GM04504 (cell line): ENCODE measurements around the gene CLBA1.
A peak's percentile ranks its signal among the peaks of the same experiment; 100 is the strongest.

Source experiments
- DNase-seq: peaks from one replicate; pipeline ENCODE4 v3.0.0-alpha.2; 2012; ENCODE audit warnings: low read depth

CLBA1 gene

GRCh38 chr14:104968541-104969401, 16.8 kb upstream of the CLBA1 start:
- no peak for DNase-seq

GRCh38 chr14:104969741-104970230, 15.8 kb upstream of the CLBA1 start:
- no peak for DNase-seq

GRCh38 chr14:104970231-104971068, 15.1 kb upstream of the CLBA1 start:
- peak; percentile 91 for DNase-seq

GRCh38 chr14:104971447-104972240, 13.9 kb upstream of the CLBA1 start:
- no peak for DNase-seq

GRCh38 chr14:104972301-104973134, 13.1 kb upstream of the CLBA1 start:
- DNase-seq: peak; percentile 67

- DNase-seq: peak; percentile 93
Measured at GRCh38 chr14:104973135-104973384, 12.5 kb upstream of the CLBA1 start.

GRCh38 chr14:104973385-104974145, 12.0 kb upstream of the CLBA1 start:
- peak; percentile 60 for DNase-seq

- DNase-seq: no peak
Measured at GRCh38 chr14:104974146-104974541, 11.4 kb upstream of the CLBA1 start.

GRCh38 chr14:104974665-104975390, 10.8 kb upstream of the CLBA1 start:
- no peak for DNase-seq

- DNase-seq: no peak
Measured at GRCh38 chr14:104975481-104976197, 9.9 kb upstream of the CLBA1 start.

- DNase-seq: no peak
Measured at GRCh38 chr14:104976198-104977007, 9.2 kb upstream of the CLBA1 start.

- no peak for DNase-seq
Measured at GRCh38 chr14:104977008-104977680, 8.4 kb upstream of the CLBA1 start.

GRCh38 chr14:104977681-104978653, 7.6 kb upstream of the CLBA1 start, which contains the start of gene AHNAK2:
AHNAK2 (minus strand) TSS chr14:104978374; CDS start chr14:104978237, 137 bp downstream.
- no peak for DNase-seq

GRCh38 chr14:104978746-104979691, 6.6 kb upstream of the CLBA1 start:
- no peak for DNase-seq
